HG03571 (cell line): ENCODE data around the gene KANK3.
"Not testable (repeated sequence)": the region's sequence is repeated elsewhere in the genome, so short reads cannot be mapped to it uniquely, and the experiment has no call there.

ENCODE experiments used
- ATAC-seq: cut with Tn5 transposase; IDR thresholded peaks from one replicate; pipeline ENCODE4 v1.9.1; 2021; ENCODE audit not compliant: unreplicated experiment

KANK3 gene

DNA sequence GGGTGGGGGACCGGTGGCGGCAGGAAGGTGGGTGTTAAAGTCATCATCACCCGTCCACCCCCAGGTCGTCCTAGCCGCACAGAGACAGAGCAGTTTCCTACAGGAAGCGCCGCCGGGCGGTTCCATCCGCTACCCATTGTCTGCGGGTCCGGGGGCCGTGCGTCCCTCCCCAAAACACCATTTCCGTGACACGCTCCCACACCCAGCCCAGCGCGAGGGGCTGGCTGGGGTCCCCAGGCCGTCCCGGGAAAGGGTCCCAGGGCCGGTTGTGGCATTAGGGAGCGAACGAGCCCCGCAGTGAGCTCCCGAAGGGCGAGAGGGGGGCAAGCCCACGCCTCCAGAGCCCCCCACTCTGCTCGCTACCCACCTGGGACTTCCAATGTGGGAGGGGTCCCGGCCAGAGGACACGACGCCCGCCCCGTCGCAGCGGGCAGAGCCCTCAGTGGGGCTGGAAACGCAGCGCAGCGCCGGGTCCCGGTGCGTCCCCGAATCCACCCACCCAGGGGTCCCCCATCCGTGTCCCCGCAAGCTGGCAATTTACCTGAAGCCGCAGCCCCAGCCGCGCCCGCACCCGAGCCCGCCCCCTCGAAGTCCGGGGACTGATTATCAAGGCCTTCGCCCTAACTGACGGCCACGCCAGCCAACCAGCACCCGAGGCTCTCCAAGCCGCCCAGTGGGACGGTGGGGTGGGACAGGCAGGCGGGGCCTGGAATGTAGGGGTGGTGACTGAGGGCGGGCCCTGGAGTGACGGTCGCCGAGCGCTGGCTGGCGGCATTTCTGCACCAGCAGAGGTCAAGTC is at the start of gene KANK3:
KANK3 (minus strand) TSS at position 579 of the 799 bp plus-strand sequence. CDS start 5,434 bp downstream, outside the sequence.
- peak; percentile 84 for ATAC-seq

DNA sequence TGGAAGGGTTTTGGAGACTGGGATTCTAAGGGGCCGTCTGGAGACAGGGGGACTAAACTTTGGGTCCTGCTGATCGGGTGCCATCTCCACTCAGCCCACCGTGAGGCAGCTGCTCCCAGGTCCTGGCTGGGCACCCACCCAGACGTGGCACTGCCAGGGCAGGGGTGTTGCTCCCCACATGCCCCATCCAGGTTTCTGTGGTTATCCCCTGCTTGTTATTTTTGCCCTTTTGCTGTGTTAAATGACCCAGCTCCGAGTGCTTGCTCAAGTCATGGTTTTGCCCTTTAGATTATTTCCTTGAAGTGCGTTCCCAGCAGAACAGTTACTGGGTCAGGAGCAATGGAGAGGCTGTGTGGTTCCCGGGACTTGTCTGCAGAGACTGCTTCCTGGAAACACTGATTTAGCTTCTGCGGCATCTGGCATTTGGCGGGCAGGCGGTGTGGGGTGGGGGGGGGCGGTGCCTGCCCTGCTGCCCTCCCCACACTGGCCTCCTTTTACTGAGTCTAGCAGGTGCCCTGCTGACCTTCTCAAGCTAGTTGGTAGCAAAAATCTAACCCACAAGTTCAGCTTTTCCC is 49.0 kb upstream of the KANK3 start:
- no peak for ATAC-seq

DNA sequence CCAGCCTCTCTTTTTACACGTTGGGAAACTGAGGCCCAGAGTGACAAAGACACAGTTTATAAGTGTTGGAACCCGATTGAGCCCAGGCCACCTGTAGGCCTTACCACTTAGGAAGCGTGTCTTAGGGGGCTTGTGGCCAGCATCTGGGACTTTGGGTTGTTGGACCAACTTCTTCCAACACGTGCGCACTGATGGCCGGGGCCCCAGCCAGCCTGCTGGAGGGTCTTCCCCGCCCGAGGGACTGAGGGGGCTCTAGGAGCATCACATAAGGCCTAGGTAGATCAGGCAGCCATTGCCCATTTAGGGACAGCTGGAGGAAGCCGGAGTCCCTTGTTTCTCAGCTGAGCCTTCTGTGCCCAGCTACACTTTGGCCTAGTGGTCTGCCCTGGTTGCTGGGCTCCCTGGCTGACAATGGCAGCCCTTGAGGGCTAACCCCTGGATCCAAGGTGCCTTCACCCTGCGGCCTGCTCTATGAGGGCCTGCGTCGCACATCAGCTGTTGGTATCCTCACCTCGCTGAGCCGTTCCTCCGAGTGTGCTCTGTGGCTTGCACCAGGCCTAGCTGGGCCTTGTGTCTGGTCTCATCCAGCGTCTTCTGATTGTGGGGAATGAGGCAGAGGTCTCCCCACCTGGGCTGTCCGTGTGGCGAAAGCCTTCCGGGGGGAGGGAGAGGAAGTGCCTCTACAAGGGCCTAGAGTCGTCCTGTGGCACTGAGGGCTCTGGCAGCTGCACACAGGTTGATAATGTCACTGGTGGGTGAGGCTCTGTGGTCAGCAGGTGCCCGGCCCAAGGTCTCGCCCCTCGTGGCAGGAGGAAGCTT is 48.3 kb upstream of the KANK3 start:
- no peak for ATAC-seq

DNA sequence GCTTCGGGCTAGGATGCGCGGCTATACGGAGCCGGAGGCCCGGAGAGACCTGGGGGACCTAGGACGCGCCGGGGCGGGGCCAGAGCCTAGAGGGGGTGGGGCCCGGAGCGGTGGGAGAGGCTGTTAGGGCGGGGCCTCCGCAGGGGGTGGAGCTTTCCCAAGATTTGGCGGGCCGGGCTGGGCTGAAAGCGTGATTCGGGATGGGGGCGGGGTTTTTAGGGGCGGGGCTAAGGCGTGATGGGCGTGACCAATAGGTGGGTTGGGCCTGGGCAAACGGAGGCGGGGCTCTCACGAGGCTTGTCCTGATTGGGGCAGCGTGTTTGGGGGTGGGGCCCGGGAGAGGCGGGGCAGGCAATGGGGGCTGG is 47.5 kb upstream of the KANK3 start:
- peak; percentile 30 for ATAC-seq

DNA sequence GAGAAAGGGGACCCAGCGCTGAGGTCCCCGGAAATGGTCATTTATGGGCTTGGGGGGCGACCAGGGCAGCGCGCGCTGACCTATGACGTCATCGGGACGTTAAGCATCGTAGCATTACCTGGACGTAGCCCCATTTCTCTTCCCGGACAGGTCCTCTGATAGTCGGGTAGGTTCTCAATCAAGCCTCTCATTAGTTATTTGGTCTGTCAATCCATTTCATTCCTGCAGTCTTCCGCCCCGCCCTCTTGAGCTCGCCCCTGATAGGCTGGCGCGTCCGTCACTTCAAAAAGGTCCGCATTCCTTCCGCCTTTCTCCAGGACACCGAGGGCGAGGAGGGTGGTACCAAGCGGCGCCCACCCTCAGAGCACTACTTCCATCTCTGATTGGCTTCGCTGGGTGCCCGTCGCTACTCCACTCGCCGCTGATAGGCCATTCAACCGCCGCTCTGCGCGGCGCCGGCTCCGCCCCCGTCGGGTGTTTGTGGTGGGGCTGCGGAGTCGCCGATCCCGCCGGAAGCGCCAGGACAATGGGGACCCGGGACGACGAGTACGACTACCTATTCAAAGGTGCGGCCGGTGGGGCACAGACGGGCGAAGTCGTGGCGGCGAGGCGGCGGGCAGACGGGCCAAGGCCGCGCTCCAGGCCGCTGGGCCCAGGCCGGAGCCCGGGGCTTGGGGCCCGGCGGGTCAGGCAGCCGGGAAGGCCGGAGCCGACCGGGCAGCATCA is 47.0 kb upstream of the KANK3 start, which contains the start of gene RAB11B:
RAB11B (plus strand) TSS at position 470 of the 726 bp plus-strand sequence; CDS start at position 527, 57 bp downstream.
- peak; percentile 92 for ATAC-seq

DNA sequence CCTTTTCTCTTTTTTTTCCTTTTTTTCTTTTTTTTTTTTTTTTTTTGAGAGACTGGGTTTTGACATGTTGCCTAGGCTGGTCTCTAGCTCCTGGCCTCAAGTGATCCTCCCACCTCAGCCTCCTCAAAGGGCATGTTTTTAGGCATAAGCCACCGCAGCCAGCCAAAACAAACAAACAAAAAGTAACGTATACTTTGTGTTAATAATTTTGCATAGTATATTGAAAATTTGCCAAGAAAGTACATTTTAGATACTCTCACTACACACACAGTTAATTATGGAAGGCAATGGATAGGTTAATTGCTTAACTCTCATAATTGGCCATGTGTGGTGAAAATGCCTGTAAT is 45.5 kb upstream of the KANK3 start:
- ATAC-seq: no peak

DNA sequence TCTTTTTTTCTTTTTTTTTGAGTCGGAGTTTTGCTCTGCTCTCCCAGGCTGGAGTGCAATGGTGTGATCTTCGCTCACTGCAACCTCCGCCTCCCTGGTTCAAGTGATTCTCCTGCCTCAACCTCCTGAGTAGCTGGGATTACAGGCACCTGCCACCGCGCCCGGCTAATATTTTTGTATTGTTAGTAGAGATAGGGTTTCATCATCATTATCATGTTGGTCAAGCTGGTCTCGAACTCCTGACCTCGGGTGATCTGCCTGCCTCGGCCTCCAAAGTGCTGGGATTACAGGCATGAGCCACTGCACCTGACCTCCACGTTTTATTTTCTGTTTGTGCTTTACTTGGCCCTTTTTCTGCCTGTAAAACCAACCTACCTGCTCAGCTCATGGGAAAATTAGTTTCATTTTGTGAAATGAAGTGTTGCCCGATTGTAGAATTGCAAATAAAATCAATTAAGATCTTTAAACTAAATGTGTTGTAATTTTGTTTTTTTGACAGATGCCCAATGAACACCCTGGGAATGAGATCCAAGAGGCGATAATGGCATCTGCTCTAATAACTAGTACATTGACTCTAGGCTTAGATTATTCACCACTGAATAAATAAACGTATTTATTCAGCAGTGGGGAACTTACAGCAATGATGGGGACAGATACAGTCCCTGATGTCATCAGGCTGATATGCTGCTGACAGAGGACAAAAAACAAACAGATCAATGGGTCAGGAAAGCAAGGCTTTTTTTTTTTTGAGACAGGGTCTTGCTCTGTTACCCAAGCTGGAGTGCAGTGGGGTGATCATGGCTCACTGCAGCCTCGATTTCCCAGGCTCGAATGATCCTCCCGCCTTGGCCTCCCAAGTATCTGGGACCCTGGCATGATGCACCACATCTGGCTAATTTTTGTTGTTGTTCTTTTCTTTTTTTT is 44.9 kb upstream of the KANK3 start:
- ATAC-seq: no peak

DNA sequence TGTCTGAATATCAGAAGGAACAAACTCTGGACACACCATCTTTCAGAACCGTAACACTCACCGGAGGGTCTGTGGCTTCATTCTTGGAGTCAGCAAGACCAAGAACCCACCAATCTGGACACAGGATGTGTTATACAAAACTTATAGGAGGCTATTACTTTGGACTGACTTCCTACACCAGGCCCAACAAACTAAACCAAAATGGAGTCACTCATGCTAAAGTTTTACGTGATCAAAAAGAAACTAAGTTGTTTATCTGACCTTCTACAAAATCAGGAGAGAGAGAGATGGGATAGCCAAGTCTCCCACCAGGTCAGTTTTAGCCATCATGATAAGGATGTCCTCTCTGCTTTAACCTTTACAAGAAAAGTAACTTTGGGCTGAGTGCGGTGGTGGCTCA is 43.9 kb upstream of the KANK3 start:
- no peak for ATAC-seq

DNA sequence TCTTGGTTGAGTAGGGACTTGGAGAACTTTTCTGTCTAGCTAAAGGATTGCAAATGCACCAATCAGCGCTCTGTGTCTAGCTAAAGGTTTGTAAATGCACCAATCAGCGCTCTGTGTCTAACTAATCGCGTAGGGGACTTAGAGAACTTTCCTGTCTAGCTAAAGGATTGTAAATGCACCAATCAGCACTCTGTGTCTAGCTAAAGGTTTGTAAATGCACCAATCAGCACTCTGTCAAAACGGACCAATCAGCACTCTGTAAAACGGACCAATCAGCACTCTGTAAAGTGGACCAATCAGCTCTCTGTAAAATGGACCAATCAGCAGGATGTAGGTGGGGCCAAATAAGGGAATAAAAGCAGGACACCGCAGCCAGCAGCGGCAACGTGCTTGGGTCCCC is 43.4 kb upstream of the KANK3 start:
- not testable (repeated sequence) for ATAC-seq

DNA sequence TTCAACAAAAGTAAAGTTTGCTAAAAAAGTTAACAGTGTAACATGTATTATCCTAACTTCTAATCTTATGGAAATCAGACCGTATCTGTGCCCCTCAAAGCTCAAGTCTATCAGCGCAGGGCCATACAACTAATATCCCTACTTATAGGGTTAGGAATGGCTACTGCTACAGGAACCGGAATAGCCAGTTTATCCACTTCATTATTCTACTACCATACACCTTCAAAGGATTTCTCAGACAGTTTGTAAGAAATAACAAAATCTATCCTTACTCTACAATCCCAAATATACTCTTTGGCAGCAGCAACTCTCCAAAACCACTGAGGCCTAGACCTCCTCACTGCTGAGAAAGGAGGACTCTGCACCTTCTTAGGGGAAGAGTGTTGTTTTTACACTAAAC is 42.5 kb upstream of the KANK3 start:
- ATAC-seq: not testable (repeated sequence)

DNA sequence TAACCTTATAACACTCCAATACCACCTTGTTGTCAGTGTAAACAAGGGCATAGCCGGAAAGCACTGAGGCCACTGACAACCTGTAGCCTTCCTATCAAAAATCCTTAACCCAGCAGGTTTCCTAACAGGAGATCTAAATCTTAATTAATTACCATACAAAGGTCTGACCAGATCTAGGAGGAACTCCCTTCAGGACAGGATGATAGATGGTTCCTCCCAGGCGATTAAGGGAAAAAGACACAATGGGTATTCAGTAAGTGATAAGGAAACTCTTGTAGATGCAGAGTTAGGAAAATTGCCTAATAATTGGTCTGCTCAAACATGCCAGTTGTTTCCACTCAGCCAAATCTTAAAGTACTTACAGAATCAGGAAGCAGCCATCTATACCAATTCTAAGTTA is 42.0 kb upstream of the KANK3 start:
- not testable (repeated sequence) for ATAC-seq

DNA sequence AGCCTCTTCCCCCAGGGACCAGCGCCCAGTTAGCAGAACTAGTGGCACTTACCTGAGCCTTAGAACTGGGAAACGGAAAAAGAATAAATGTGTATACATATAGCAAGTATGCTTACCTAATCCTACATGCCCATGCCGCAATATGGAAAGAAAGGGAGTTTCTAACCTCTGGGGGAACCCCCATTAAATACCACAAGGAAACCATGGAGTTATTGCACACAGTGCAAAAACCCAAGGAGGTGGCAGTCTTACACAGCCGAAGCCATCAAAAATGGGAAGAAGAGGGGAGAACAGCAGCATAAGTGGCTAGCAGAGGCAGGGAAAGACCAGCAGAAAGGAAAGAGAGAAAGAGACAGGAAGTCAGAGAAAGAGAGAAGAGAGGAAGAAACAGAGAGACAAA is 41.5 kb upstream of the KANK3 start:
- ATAC-seq: not testable (repeated sequence)

DNA sequence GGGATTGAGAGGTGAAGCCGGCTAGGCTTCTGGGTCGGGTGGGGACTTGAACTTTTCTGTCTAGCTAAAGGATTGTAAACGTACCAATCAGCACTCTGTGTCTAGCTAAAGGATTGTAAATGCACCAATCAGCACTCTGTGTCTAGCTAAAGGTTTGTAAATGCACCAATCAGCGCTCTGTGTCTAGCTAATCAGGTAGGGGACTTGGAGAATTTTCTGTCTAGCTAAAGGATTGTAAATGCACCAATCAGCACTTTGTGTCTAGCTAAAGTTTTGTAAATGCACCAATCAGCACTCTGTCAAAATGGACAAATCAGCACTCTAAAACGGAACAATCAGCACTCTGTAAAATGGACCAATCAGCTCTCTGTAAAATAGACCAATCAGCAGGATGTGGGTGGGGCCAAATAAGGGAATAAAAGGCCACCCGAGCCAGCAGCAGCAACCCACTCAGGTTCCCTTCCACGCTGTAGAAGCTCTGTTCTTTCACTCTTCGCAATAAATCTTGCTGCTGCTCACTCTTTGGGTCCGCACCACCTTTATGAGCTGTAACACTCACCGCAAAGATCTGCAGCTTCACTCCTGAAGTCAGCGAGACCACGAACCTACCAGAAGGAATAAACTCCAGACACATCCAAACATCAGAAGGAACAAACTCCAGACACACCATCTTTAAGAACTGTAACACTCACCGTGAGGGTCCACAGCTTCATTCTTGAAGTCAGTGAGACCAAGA is 36.3 kb upstream of the KANK3 start:
- ATAC-seq: not testable (repeated sequence)

DNA sequence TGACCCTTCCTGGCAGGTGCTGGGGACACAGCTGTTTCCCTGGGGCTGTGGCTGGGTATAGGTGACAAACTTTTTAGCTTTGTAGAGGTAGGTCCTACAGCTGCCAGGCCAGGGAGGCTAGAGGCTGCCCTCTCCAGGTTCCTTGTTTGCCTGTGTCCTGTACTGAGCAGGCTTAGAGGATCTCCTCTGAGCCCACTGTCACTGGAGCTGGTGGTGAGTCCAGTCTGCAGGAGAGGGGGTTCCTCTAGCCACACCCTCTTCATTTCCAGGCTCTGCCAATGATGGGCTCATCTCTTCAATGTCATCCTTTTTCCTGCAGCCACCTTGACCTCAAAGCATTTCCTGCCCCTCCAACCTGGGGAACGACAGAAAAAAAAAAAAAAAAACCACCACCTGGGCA is 34.5 kb upstream of the KANK3 start:
- ATAC-seq: no peak

DNA sequence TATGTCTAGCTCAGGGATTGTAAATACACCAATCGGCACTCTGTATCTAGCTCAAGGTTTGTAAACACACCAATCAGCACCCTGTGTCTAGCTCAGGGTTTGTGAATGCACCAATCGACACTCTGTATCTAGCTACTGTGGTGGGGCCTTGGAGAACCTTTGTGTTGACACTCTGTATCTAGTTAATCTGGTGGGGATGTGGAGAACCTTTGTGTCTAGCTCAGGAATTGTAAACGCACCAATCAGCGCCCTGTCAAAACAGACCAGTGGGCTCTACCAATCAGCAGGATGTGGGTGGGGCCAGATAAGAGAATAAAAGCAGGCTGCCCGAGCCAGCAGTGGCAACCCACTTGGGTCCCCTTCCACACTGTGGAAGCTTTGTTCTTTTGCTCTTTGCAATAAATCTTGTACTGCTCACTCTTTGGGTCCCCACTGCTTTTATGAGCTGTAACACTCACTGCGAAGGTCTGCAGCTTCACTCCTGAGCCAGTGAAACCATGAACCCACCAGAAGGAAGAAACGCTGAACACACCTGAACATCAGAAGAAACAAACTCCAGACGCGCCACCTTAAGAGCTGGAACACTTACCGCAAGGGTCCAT is 33.4 kb upstream of the KANK3 start:
- not testable (repeated sequence) for ATAC-seq

DNA sequence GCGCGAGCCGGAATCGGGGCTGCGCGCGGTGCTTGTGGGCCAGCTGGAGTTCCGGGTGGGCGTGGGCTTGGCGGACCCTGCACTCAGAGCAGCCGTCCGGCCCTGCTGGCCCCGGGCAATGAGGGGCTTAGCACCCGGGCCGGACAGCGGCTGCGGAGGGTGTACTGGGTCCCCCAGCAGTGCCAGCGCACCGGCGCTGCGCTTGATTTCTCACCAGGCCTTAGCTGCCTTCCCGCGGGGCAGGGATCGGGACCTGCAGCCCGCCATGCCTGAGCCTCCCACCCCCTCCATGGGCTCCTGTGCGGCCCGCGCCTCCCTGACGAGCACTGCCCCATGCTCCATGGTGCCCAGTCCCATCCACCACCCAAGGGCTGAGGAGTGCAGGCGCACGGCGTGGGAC is 32.7 kb upstream of the KANK3 start:
- ATAC-seq: not testable (repeated sequence)

DNA sequence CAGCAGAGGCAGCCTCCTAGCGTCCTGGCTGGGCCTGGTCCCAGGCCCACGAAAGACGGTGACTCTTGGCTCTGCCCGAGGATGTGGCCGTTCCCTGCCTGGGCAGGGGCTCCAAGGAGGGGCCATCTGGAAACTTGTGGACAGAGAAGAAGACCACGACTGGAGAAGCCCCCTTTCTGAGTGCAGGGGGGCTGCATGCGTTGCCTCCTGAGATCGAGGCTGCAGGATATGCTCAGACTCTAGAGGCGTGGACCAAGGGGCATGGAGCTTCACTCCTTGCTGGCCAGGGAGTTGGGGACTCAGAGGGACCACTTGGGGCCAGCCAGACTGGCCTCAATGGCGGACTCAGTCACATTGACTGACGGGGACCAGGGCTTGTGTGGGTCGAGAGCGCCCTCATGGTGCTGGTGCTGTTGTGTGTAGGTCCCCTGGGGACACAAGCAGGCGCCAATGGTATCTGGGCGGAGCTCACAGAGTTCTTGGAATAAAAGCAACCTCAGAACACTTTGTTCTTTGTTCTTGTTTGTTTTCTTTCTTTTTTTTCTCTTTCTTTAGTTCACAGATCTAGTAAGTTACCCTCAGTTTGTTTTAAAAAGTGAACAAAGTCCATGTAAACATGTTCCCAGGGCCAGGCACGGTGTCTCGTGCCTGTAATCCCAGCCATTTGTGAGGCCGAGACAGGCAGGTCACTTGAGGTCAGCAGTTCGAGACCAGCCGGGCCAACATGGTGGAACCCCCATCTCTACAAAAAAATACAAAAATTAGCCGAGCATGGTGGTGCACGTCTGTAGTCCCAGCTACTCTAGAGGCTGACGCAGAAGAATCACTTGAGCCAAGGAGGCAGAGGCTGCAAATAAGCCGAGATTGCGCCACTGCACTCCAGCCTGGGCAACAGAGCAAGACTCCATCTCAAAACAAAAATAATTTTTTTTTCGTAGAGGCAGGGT is 31.1 kb upstream of the KANK3 start:
- ATAC-seq: no peak
